A673 (cell line): ENCODE measurements around the gene CERKL.

Experiments used
- CTCF ChIP-seq: fragments of 300-800, 200-600 bp; sonication (generic); conservative IDR thresholded peaks from 2 replicates; pipeline ENCODE4 v1.5.1; 2017; ENCODE audit warnings: low read depth, mild to moderate bottlenecking, antibody characterized with exemption, low read length, moderate library complexity, mixed read lengths
- EZH2 ChIP-seq: fragments of 200-600 bp; sonication (generic); IDR thresholded peaks from 2 replicates; pipeline ENCODE4 v1.6.1; 2017; ENCODE audit warnings: borderline replicate concordance, low read depth, mild to moderate bottlenecking, mixed read lengths, antibody characterized with exemption, low read length; ENCODE audit not compliant: poor library complexity, severe bottlenecking

DNA sequence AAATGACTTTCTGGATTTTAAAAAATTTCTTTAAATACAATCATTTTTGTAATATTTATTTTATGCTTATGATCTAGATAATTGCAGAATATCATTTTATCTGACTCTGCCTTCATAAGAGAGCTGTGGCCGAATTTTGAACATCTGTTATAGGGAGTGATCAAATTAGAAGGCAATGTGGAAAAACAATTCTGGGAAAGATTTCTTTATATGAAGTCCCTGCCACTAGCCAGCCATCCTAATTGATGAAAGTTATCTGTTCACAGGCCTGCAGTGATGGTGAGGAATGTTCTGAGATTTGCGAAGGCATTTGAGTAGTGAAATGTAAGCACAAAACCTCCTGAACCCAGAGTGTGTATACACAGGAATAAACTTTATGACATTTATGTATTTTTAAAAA, 120.2 kb downstream of the CERKL start:
- TF ChIP-seq CTCF = no peak
- no peak for TF ChIP-seq EZH2
